HG03095 (cell line): ENCODE data around the gene BRI3.

Experiments used
- ATAC-seq: cut with Tn5 transposase; IDR thresholded peaks from one replicate; pipeline ENCODE4 v1.9.1; 2021; ENCODE audit warnings: moderate library complexity; ENCODE audit not compliant: unreplicated experiment

The BRI3 gene

GRCh38 chr7:98252425-98253054 is 28.9 kb upstream of the BRI3 start:
- ATAC-seq = peak; percentile 26

DNA sequence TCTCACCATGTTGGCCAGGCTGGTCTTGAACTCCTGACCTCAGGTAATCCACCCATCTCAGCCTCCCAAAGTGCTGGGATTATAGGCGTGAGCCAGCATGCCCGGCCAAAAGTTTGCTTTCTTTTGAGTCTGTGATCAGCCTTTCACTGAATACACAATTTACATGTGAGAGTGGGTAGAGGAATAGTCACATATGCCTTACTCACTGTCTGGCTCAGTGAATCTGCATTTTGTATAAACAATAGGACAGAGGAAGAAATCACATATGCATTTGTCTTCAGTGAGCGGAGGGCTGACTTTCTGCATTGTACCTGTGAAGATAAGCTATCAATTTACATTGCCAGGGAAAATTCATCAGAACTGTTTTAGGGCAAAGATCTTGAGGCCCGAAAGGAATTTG is 27.0 kb upstream of the BRI3 start:
- ATAC-seq = no peak

DNA sequence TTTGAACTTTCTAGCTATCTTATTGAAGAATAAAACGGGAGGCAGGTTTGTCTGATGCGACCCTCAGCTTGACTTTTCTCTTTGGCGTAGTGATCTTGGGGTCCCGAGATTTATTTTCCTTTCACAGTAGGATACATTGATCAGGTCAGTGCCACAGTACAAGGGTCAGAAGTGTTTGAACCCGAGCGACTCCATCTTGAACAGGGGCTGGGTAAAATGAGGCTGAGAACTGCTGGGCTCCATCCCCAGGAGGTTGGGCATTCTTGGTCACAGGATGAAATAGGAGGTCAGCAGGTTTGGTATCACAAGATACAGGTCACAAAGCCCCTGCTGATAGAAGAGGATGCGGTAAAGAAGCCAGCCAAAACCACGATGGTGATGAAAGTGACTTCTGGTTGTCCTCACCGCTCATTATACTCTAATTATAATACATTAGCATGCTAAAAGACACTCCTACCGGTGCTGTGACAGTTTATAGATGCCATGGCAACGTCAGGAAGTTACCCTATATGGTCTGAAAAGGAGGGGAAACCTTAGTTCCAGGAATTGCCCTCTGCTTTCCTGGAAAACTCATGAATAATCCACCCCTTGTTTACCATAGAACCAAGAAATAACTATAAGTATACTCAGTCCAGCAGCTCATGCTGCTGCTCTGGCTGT is 26.4 kb upstream of the BRI3 start:
- ATAC-seq = no peak

- no peak for ATAC-seq
These were observed 25.1 kb upstream of the BRI3 start for GRCh38 chr7:98256431-98256830.

- ATAC-seq = no peak
These were observed 23.8 kb upstream of the BRI3 start for GRCh38 chr7:98257701-98258100.

DNA sequence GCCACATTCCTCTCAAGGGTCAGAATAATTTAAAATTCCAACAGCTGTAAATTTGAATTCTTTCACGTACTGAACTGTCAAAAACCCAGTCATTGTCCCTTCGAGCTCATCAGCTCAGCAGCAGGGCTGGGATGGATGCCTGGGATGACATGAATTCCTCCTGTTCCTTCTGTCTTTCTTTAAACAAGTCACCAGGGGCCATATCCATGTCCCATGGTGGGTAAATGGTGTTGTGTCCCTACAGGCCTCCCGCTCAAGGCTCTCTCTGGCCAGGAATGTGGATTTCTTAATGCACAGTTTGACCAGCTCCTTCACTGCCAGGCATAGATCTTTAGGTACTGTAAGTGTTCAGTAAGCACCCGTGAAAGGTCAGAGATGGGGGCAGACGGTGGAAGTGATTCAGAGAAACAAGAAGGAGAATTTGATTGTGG is 15.6 kb upstream of the BRI3 start:
- ATAC-seq = no peak

GRCh38 chr7:98266840-98267239 is 14.6 kb upstream of the BRI3 start:
- no peak for ATAC-seq

DNA sequence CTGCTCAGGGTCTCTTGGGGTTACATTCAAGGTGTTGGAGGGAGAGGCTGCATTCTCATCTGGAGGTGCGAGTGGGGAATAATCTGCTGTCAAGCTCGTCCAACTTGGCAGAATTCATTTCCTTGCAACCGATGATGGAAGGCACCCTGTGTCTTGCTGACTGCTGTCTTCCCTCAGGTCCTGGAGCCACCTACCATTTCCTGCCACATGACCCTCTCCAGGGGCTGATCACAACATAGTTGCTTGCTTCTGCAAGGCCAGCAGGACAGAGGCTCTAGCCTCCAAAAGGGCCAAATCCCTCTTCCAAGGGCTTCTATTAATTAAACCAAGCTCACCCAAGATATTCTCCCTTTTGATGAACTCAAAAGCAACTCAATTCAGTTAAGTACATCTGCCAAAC is 14.2 kb upstream of the BRI3 start:
- ATAC-seq = no peak

DNA sequence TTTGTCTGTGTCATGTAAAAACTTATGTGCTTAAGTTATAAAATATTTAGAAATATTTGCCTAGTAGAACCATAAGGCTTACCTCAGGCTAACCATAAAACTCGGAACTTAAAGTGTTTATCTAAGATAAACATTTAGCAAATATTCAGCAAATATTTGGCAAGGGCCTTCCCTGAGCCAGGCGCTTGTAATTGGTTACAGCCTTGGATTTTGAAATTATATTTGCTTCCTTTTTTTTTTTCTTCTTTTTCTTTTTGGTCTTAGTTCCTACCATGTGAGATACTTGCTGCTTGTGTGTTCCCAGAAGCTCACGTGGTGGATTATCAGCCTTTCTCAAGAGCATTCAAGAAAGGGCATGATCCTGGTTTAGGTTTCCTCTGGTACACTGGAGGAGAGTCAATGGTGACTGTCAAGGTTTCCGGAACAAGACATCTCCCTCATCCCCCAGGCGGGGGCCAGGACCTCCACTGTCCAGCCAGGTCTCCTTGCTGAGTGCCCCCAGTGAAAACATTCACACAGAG is 5.2 kb upstream of the BRI3 start:
- no peak for ATAC-seq

DNA sequence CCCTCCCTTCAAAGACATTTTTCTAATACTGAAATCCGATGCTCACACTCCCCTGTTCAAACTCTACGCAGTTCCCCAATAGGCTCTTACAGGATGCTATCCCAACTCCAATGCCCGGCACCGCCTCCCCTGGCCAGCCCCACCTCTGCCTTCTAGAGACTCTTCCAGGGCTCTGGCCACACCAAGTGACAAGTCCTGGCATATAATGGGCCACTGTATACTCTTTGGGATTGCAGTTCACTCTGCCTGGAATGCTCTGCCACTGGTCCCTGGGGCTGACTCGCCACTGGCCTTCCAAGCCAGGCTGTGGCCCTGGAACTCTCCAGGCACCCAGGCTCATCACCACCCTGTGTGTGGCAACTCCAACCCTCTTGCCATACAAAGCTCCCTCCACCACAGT is 3.1 kb upstream of the BRI3 start:
- no peak for ATAC-seq

- ATAC-seq = no peak
These were observed 2.5 kb upstream of the BRI3 start for GRCh38 chr7:98278936-98279335.

GRCh38 chr7:98280296-98280695 is 1.2 kb upstream of the BRI3 start:
- no peak for ATAC-seq

DNA sequence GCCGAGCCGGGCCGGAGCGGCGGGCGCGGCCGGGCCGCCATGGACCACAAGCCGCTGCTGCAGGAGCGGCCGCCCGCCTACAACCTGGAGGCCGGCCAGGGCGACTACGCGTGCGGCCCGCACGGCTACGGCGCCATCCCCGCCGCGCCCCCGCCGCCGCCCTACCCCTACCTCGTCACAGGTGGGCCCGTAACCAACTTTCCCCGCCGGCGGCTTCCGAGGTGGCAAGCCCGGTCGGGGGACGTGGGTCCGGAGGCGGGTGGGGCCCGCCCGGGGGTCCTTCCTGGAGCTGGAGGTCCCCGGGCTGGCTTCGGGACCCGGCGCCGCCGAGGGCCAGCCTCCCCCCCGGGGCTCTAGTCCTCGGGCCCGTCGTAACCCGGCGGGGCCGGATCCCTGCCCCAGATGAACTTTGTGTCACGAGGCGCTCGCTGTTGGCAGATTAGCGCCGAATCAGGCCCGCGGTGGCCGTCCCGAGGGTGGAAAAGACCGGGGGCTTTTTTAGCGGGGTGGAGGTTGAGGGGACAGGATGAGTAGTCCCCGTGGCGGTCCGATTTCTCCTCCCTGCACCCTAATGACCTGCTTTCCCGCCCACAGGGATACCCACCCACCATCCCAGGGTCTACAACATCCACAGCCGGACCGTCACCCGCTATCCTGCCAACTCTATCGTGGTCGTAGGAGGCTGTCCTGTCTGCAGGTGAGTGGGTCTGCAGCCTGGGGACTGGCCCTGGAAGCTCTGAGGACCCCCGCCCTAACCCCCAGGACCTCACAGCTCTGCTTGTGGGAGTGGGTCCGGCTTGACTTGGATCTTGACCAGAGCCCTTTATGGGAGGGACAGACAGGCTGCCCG is 496 bp downstream of the BRI3 start:
- ATAC-seq = peak; percentile 11

- no peak for ATAC-seq
These were observed 1.2 kb downstream of the BRI3 start for GRCh38 chr7:98282703-98283102.

GRCh38 chr7:98283127-98283886 is 1.8 kb downstream of the BRI3 start:
- ATAC-seq = no peak

- ATAC-seq = no peak
These were observed 2.4 kb downstream of the BRI3 start for GRCh38 chr7:98283887-98284222.

DNA sequence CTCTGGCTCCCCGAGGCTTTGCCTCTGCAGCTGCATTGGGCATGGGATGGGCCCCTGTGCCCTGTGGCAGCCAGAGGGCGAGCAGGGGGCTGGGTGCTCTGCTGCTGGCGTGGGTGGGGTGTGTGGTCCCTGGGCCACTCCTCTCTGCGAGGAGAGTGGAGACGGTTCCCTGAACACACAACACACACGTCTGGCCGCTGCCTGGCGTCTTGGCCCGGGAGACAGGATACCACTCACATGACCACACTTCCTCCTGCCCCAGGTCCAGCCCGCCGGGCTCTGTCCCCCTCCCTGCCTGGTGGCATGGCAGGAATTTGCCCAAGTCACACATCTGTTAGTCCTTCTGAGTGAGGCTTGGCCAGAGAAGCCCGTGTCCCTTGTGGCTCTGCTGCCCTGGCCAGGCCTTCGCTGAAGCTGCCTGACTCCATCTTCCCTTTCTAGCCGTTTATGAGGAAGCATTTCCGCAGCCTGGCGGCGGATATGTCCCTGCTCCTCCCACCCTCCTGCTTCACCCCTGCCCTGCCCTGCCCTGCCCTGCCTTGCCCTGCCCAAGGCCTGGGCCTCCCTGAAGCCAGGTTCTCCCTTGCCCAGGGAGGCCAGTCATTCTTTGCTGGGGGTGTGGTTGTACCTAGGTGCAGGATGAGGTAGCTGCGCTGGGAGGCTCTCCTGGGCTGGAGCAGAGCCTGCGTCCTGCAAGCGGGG is 3.0 kb downstream of the BRI3 start:
- ATAC-seq = no peak

GRCh38 chr7:98285157-98286092 is 3.9 kb downstream of the BRI3 start:
- no peak for ATAC-seq

DNA sequence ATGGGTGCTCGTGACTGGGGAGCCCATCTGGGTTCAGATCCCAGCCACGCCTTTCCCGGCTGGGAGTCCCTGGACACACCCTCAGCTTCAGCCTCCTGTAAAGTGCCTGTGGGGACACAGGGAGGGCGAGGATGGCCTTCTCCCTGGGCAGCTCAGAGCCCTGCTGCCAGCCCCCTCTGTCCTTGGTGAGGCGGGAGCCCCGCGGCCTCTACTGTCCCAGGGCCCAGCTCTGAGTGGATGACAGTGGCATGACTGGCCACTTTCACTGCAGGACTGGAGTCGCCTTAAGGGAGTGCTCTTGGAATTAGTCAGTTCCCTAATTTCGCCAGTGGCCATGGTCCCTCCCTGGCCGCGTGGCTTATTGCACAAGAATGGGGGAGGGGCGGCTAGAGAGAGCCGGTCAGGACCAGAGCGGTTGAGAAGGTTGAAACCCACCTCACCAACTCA is 4.6 kb downstream of the BRI3 start:
- ATAC-seq = no peak
